ENCODE measurements around the gene INKA2.

DNA sequence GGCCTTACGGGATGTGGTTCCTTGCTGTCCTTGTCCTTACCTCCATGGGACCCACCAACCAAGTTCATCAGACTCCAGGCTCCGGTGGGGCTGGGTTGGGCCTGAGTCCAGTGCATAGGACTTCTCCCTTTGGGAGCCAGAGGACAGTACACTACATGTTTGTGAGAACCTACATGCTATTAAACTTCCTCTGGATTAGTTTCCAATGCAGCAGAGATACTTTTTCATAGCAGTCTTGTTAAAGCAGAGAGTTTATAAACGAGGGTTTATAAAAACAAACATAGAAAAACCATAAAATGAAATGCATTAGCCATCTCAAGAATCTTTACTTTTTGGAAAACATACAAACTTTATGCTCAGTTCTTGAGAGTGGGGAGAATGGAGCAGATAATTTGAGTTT lies 33.4 kb downstream of the INKA2 start:
- TF ChIP-seq, protein P1, sequence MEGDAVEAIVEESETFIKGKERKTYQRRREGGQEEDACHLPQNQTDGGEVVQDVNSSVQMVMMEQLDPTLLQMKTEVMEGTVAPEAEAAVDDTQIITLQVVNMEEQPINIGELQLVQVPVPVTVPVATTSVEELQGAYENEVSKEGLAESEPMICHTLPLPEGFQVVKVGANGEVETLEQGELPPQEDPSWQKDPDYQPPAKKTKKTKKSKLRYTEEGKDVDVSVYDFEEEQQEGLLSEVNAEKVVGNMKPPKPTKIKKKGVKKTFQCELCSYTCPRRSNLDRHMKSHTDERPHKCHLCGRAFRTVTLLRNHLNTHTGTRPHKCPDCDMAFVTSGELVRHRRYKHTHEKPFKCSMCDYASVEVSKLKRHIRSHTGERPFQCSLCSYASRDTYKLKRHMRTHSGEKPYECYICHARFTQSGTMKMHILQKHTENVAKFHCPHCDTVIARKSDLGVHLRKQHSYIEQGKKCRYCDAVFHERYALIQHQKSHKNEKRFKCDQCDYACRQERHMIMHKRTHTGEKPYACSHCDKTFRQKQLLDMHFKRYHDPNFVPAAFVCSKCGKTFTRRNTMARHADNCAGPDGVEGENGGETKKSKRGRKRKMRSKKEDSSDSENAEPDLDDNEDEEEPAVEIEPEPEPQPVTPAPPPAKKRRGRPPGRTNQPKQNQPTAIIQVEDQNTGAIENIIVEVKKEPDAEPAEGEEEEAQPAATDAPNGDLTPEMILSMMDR (IDR thresholded peaks at IDR 0.05; ENCODE audit: poor library complexity) = no peak
- TF ChIP-seq EZH2phosphoT487 (IDR thresholded peaks at IDR 0.05; ENCODE audit: low read depth, severe bottlenecking, unreplicated experiment) (no peak), EZH2 (IDR thresholded peaks at IDR 0.05; ENCODE audit: borderline replicate concordance) (no peak)
